Measurements from ENCODE around the gene UST.

GRCh38 chr6:148831064-148831463 lies 84.2 kb downstream of the UST start:
- no peak for TF ChIP-seq SUZ12 (IDR thresholded peaks at IDR 0.05; ENCODE audit: low read length)
- TF ChIP-seq POLR2AphosphoS5 (IDR thresholded peaks at IDR 0.05; ENCODE audit: low read depth, low read length) = no peak
- TF ChIP-seq EP300 (IDR thresholded peaks at IDR 0.05; ENCODE audit: borderline replicate concordance in 1 of 2, low read depth in 2 of 2, low read length in 2 of 2) = no peak
- no peak for TF ChIP-seq CTCF (IDR thresholded peaks at IDR 0.05; ENCODE audit: control extremely low read depth in 1 of 3, insufficient read depth in 1 of 3, low read depth in 1 of 3, low read length in 3 of 3)
- TF ChIP-seq ATF2 (IDR thresholded peaks at IDR 0.05; ENCODE audit: low read length) = no peak
- no peak for TF ChIP-seq NRF1 (IDR thresholded peaks at IDR 0.05; ENCODE audit: low read depth, low read length)

Measured in H1 (cell line).